Omental fat pad (tissue), 4 donors: Measurements from ENCODE around the gene CLDN22. TPM values are rescaled to one million over a fixed set of nuclear protein-coding genes. Genes with fewer than 3 reads are reported as not detected.

Experiments
- ATAC-seq: fragments of 150-250 bp; one replicate; pipeline ENCODE4 v1.9.1; 2016; ENCODE audit warnings: mild to moderate bottlenecking, moderate library complexity; ENCODE audit not compliant: low FRiP score
- DNase-seq: peaks from one replicate; pipeline ENCODE4 v3.0.0-alpha.2; 2019; ENCODE audit warnings: low spot score
- CTCF ChIP-seq, 3 donors: fragments of 450-650 bp; IDR thresholded peaks; one replicate each; pipeline ENCODE4 v1.5.1; 2016 to 2017; ENCODE audit warnings: antibody characterized with exemption in 3 of 3, mild to moderate bottlenecking in 3 of 3, moderate library complexity in 2 of 3
- total RNA-seq, 4 donors: library from RNA; depleted of rRNA; stranded (reverse); fragments of >200 nt; gene quantifications; one replicate each; pipeline ENCODE4 v1.1.0, GENCODE V29; 2016

Gene CLDN22
- total RNA-seq, 4 donors from 2014 or later = not detected

- DNase-seq = no peak
- TF ChIP-seq CTCF (IDR thresholded peaks at IDR 0.05) = no peak
- ATAC-seq = no peak
Observed at GRCh38 chr4:183287309-183287659, 32.8 kb downstream of the CLDN22 start.

GRCh38 chr4:183286590-183287308, 33.3 kb downstream of the CLDN22 start:
- TF ChIP-seq CTCF (IDR thresholded peaks at IDR 0.05) = no peak
- no peak for DNase-seq
- no peak for ATAC-seq

- ATAC-seq = no peak
- TF ChIP-seq CTCF (IDR thresholded peaks at IDR 0.05) = no peak
Observed at GRCh38 chr4:183285886-183286285, 34.2 kb downstream of the CLDN22 start.

GRCh38 chr4:183284965-183285364, 35.1 kb downstream of the CLDN22 start:
- no peak for ATAC-seq
- no peak for TF ChIP-seq CTCF (IDR thresholded peaks at IDR 0.05)
- no peak for DNase-seq

More at GRCh38 chr4:183285886-183286285, 34.2 kb downstream of the CLDN22 start:
- no peak for DNase-seq

- ATAC-seq (no peak), DNase-seq (no peak)
- no peak for TF ChIP-seq CTCF (IDR thresholded peaks at IDR 0.05)
Observed at GRCh38 chr4:183284258-183284785, 35.8 kb downstream of the CLDN22 start.

- no peak for TF ChIP-seq CTCF (IDR thresholded peaks at IDR 0.05)
- DNase-seq (no peak), ATAC-seq (no peak)
Observed at GRCh38 chr4:183276106-183276505, 44.0 kb downstream of the CLDN22 start.

- no peak for DNase-seq
- no peak for ATAC-seq
- TF ChIP-seq CTCF (IDR thresholded peaks at IDR 0.05) = no peak
Observed at GRCh38 chr4:183272384-183272783, 47.7 kb downstream of the CLDN22 start.
